NCI-H82 (cell line): ENCODE data around the gene TSTD2.
"Not testable (repeated sequence)": the region's sequence is repeated elsewhere in the genome, so short reads cannot be mapped to it uniquely, and the experiment has no call there.

Source experiments
- DNase-seq: peaks from one replicate; lab custom pipeline; 2025; lab: John Stamatoyannopoulos, UW

The TSTD2 gene

GRCh38 chr9:97586909-97587308, 46.3 kb downstream of the TSTD2 start:
- DNase-seq: not testable (repeated sequence)

DNA sequence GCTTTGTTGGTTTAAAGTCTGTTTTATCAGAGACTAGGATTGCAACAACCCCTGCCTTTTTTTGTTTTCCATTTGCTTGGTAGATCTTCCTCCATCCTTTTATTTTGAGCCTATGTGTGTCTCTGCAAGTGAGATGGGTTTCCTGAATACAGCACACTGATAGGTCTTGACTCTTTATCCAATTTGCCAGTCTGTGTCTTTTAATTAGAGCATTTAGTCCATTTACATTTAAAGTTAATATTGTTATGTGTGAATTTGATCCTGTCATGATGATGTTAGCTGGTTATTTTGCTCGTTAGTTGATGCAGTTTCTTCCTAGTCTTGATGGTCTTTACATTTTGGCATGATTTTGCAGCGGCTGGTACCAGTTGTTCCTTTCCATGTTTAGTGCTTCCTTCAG, 48.4 kb downstream of the TSTD2 start:
- not testable (repeated sequence) for DNase-seq

GRCh38 chr9:97581590-97581989, 51.6 kb downstream of the TSTD2 start:
- DNase-seq: not testable (repeated sequence)

DNA sequence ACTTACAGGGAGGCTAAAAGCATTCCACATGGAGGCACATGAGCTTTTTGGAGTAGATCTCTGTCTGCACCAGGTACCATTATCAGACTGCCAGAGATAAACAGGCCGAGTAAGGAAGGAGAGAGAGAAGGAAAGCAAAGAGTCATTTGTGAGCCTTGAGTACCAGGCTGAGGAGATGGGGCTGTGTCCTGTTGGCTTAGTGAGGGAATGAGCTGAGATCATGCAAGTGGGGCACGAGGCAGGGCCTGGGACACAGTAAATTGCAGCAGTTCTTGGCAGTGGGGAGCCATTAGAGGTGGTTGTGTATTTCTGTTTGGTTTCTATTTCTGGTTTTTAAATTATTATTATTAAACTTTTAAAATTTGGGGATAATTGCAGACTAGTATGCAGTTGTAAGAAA, 53.3 kb downstream of the TSTD2 start:
- DNase-seq: no peak

GRCh38 chr9:97578846-97579245, 54.3 kb downstream of the TSTD2 start:
- DNase-seq: no peak

DNA sequence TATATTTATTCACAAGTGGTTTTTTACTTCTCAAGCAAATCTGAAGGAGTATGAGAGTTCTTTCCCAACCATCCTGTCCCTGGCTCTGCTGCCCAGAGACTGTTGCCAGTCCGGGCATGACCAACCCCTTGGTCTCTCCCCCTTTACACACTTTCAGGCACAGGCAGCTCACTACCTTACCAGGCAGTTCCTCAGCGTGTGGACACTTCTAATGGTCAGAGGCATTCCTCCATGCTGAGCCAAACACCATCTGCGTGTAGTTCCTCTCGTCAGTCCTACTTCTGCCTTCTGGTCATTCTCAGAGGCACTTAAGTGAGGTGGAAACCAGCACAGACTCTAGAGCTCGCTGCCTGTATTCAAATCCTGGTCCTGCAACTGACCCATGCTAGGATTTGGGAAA, 56.1 kb downstream of the TSTD2 start:
- no peak for DNase-seq

GRCh38 chr9:97575673-97576200, 57.4 kb downstream of the TSTD2 start:
- no peak for DNase-seq

DNA sequence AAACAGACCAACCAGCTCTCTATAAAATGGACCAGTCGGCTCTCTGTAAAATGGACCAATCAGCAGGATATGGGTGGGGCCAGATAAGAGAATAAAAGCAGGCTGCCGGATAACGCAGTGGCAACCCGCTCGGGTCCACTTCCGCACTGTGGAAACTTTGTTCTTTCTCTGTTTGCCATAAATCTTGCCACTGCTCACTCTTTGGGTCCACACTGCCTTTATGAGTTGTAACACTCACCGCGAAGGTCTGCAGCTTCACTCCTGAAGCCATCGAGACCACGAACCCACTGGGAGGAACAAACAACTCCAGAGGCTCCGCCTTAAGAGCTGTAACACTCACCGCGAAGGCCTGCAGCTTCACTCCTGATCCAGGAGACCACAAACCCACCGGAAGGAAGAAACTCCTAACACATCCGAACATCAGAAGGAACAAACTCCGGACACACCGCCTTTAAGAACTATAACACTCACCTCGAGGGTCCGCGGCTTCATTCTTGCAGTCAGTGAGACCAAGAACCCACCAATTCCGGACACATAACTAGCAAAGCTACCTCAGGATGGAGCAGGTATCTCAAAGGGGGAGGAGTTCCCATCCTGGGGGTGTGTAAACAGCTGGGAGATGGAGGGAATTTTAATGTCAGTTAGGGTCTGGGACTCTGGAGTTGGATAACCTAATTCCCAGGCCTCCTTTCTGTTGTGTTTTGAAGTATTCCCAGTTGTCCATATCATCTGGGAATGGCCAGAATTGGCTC, 58.1 kb downstream of the TSTD2 start:
- not testable (repeated sequence) for DNase-seq

DNA sequence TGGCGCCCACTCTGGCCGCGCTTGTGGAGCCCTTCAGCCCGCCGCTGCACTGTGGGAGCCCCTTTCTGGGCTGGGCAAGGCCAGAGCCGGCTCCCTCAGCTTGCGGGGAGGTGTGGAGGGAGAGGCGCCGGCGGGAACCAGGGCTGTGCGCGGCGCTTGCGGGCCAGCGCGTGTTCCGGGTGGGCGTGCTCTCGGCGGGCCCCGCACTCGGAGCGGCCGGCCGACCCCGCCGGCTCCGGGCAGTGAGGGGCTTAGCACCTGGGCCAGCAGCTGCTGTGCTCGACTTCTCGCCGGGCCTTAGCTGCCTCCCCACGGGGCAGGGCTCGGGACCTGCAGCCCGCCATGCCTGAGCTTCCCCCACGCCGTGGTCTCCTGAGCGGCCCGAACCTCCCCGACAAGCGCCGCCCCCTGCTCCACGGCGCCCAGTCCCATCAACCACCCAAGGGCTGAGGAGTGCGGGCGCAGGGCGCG, 59.0 kb downstream of the TSTD2 start:
- DNase-seq: not testable (repeated sequence)

DNA sequence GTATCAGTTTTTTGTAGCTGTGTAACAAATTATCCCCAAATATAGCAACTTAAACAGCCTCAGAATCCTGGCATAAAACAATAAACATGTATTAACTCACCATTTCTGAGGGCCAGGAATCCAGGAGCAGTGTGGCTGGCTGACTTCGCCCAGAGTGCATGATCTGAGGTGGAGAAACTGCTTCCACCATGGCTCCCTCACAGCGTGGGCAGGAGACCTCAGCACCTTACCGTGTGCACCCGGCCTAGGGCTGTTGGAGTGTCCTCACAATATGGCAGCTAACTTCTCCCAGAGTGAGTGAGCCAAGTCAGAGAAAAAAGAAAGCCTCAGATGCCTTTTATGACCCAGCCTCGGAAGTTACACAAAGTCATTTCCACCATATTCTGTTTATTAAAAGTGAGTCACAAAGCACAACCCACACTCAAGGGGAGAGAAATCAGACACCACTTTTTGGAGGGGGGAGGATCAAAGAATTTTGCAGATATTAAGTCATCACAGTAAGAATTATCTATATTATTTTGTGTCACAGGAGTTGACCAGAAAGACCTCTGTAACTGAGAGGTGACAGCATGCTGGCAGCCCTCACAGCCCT, 59.6 kb downstream of the TSTD2 start:
- DNase-seq: no peak

- DNase-seq: no peak
Observed at GRCh38 chr9:97572892-97573365, 60.2 kb downstream of the TSTD2 start.

DNA sequence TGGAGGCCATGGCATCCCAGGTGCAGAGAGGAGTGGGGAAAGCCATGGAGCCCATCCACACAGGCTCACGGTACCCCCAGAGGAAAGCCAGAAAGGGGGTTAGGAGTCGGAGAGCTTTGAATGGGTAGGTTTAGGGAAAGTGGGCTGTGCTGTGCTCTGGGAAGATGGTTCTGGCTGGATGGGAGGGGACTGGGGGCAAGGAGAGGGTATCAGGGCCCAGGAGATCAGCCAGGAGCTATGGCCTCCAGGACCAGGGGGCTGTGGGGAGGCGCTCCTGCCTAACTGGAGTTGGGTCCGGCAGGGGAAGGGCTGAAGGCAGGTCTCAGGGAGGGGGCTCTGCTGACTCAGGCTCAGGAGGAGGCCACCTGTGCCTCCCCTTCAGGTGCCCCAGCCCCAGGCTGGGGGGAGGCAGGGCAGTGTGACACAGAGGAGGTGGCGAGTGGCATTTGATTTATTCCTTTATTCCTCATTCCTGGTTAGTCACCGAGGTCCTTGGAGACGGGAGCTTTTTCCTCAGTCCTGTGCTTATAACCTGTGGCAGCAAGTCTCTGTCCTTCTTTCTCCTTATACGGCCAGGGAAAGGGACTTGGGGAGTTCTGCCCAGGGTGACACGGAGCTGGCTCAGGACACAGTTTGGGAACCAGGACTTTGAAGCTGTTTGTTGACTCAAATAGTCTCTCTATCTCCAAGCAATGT, 60.8 kb downstream of the TSTD2 start:
- no peak for DNase-seq

- no peak for DNase-seq
Observed at GRCh38 chr9:97571664-97572063, 61.5 kb downstream of the TSTD2 start.

DNA sequence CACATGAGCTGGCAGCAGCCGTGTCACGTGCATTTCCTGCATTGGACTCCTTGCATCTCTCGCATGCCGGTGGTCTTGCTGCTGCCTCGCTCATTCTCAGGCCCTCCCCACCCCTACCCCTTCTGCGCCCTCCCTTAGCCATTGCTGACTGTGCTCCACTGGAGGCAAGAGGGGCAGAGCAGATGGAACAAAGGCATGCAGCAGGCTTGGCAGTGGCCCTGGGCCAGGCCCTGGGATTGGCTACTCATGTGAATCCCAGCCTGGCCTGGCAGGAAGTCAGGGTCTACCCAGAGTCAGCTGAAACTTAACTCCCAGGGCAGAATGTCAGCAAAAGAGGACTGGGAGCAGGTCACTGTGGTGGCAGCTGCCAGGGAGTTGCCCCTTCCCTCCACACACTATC, 62.3 kb downstream of the TSTD2 start:
- no peak for DNase-seq

DNA sequence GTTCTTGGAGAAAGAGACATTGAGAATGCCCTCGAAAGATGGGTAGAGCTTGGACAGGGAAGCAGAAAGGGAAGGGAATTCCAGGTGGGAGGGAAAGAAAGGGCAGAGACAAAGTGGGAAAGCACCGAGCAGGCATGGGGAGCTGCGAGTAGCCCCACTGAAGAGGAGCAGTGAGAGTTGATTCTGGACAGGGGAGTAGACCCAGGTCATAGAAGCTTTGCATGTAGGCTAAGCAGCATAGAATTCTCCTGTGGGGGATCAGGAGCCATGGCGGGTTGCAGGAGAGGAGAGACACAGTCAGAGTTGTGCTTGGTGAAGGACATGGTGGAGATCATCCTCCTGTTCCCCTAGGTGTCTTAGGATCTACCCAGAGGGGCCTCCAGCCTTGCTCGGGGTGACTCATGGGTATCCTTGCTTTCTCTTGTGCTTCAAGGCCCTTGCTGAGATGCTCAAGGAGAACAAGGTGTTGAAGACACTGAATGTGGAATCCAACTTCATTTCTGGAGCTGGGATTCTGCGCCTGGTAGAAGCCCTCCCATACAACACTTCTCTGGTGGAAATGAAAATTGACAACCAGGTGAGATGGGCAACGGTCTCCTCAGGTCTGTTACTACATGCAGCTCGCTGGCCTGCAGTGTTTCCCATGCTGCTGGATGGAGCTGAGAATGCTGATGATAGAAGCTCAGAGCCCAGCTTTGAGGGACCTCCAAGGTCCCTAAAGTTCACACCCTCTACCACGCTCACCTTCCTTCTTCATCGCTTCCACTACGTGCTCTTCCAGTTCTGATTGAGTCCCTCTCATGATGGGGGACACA, 64.5 kb downstream of the TSTD2 start:
- no peak for DNase-seq

DNA sequence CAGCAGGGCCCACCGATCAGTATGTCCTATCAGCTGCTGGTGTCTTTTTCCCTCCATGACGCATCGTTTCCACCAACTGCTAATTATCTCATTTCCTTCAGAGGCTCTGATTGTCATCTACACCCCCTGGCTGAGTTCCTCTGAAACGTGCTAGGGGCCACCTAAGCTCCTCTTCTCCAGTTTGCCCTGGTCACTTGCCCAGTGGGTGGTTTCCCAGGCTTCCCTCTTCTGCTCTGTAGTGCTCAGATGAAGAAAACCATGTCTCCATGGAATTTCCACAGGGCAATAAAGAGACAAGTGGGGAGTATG, 65.3 kb downstream of the TSTD2 start:
- DNase-seq: no peak

GRCh38 chr9:97567182-97567893, 65.8 kb downstream of the TSTD2 start:
- no peak for DNase-seq

DNA sequence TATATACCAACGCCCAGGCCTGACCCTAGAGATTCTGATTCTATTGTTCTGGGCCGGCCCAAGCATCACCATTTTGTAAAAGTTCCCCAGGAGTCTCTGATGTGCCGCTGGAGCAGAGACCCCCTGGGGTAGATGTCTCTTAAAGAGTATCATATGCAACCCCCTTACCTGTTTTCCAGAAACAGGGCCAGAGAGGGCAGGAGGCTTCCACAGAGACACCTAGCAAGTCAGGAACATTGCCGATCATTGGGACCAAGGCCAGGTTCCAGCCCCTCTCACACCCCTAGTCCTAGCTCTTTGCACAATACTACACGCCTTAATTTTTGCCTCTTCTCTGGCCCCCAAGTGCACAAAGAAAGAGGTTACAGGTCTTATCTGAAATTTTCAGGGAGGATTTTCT, 67.9 kb downstream of the TSTD2 start:
- DNase-seq: no peak

- no peak for DNase-seq
Observed at GRCh38 chr9:97564291-97565175, 68.6 kb downstream of the TSTD2 start.

DNA sequence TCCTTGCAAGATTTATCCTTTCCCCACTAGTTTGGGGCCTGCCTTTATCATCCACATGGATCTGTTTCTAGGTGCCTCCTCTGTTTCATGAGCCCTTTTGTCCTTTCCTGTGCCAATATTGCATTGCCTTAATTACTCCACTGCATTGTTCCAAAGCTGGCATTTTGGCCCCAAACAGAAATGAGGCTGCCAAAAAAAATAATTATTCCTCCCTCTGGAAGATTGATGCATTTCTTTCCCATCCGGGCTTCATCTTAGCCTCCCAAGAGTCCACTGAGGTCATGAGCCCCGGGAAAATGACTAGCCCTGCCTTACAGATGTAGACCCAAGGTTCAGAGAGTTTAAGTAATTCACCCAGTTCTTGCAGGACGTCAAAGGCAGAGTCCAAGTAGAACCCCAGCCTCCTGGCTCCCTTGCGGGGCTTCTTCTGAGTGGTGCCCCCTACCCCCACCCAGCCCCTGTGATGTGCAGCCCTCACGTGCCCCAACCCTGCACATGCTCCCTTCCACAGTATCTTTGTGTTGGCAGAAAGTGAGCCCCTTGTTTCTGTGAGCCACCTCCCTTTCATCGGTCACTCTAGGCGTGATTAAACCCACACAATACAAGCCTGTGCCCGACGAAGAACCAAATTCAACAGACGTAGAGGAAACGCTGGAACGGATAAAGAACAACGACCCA, 69.6 kb downstream of the TSTD2 start:
- no peak for DNase-seq
